Smooth muscle cell (in vitro differentiated cells): Measurements from ENCODE around the gene DUSP28. TPM values are rescaled to one million over a fixed set of nuclear protein-coding genes. Genes with fewer than 3 reads are reported as not detected.

Source experiments
- DNase-seq: peaks from one replicate; lab custom pipeline; 2025; ENCODE audit not compliant: unreplicated experiment; lab: John Stamatoyannopoulos, UW
- H2AFZ ChIP-seq: fragments of 200-600 bp; sonication (generic); 2 replicates; pipeline ENCODE4 v1.6.0; 2016; ENCODE audit warnings: antibody characterized with exemption, low read depth, mild to moderate bottlenecking
- H3F3A ChIP-seq: fragments of 200-600 bp; sonication (generic); 2 replicates; pipeline ENCODE4 v1.6.0; 2017; ENCODE audit warnings: antibody characterized with exemption, low read depth
- H3K27ac ChIP-seq: fragments of 200-600 bp; sonication (generic); 2 replicates; pipeline ENCODE4 v1.5.1; 2016; ENCODE audit warnings: low read depth, mild to moderate bottlenecking
- H3K27me3 ChIP-seq: fragments of 200-600 bp; sonication (generic); 2 replicates; pipeline ENCODE4 v1.6.1; 2016; ENCODE audit warnings: low read depth, mild to moderate bottlenecking
- H3K36me3 ChIP-seq: fragments of 200-600 bp; sonication (generic); 2 replicates; pipeline ENCODE4 v1.5.1; 2016; ENCODE audit warnings: low read depth
- H3K4me1 ChIP-seq: fragments of 200-600 bp; sonication (generic); 2 replicates; pipeline ENCODE4 v1.5.1; 2016; ENCODE audit warnings: low read depth
- H3K4me2 ChIP-seq: fragments of 200-600 bp; sonication (generic); 2 replicates; pipeline ENCODE4 v1.6.0; 2016; ENCODE audit warnings: mild to moderate bottlenecking
- H3K4me3 ChIP-seq: fragments of 200-600 bp; sonication (generic); 2 replicates; pipeline ENCODE4 v1.5.1; 2016; ENCODE audit warnings: mild to moderate bottlenecking
- H3K79me2 ChIP-seq: fragments of 200-600 bp; sonication (generic); 2 replicates; pipeline ENCODE4 v1.6.0; 2016; ENCODE audit warnings: low read depth, mild to moderate bottlenecking
- H3K9ac ChIP-seq: fragments of 200-600 bp; sonication (generic); 2 replicates; pipeline ENCODE4 v1.6.0; 2016; ENCODE audit warnings: low read depth
- H3K9me3 ChIP-seq: fragments of 200-600 bp; sonication (generic); replicated peaks from 2 replicates; pipeline ENCODE4 v1.5.1; 2016; ENCODE audit warnings: low read depth
- H4K20me1 ChIP-seq: fragments of 200-600 bp; sonication (generic); 2 replicates; pipeline ENCODE4 v1.6.0; 2016; ENCODE audit warnings: low read depth
- WGBS: methylation state at CpG from one replicate; pipeline ENCODE4 v1.1.7; 2016; ENCODE audit warnings: low lambda C conversion rate; 5-methylcytosine and 5-hydroxymethylcytosine counted together
- polyA plus RNA-seq: library from polyadenylated mRNA; unstranded; fragments of >200 nt; fragmentation: Nextera tagmentation; extraction: Ambion mirVana; gene quantifications from 2 replicates; pipeline ENCODE4 v1.2.1, GENCODE V29; 2016
- total RNA-seq: library from RNA; depleted of rRNA; stranded (reverse); fragments of >200 nt; gene quantifications from 2 replicates; pipeline ENCODE4 v1.2.3, GENCODE V29; 2014
- TF ChIP-seq, protein P1 (sequence below): fragments of 200-600 bp; sonication (generic); IDR thresholded peaks from 2 replicates; pipeline ENCODE4 v1.5.1; 2017; ENCODE audit warnings: borderline replicate concordance, mild to moderate bottlenecking, antibody characterized with exemption; ENCODE audit not compliant: insufficient read depth, poor library complexity, severe bottlenecking

The DUSP28 gene
- total and polyA plus RNA-seq, 2 experiments from 2014 or later = 2.2 to 6.4 TPM

DNA sequence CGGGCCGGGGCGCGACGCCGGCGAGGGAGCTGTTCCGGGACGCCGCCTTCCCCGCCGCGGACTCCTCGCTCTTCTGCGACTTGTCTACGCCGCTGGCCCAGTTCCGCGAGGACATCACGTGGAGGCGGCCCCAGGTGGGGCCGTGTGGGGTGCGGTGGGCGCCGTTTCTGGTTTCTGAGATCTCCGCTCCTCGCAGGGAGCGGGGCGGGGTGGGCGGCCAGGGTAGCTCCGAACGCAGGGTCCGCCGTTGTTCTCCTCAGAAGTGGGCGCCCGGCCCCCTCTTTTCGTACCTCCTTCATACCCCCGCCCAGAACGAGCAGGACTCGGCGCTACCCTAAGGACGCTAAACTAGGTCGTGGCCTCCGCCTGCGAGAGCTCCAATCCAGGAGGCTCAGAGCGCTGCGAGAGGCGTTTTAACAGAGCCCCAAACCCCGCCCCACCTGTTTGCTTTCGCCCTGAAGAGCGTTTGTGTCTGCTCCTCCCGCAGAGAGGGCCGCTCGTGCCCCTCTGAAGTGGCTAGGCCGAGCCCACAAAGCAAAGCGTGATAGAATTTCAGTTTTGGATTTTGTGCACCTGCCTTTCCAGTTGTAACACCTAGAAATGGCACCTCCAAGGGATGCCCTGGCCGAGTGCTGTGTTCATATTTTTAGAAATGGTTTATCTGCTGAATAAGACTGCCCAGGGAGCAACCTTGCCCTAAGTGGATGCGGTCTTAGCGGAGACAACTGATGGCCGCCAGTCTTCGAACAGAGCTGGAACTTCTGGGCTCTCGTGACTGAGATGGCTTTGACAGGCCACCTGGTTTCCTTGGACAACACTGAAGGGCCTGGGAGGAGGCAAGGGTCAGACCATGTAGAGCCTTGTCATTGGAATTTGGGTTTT is 27.0 kb downstream of the DUSP28 start:
- no peak for DNase-seq
- H3K79me2 ChIP-seq = peaks cover 68% of the 10 kb centered on the region
- 5% methylated on average over 45 of the region's 62 CpGs for whole genome bisulfite sequencing

GRCh38 chr2:240588006-240588655 is 28.0 kb downstream of the DUSP28 start:
- Histone ChIP-seq H3K36me3 (no peaks in the 10 kb centered on the region), H3K9ac (no peak overlapping the region), H3K27me3 (no peaks in the 10 kb centered on the region), H4K20me1 (peaks cover 48% of the 10 kb centered on the region), H3K4me1 (peaks cover 23% of the 10 kb centered on the region), H3K4me2 (peak overlapping the region; percentile 97), H2AFZ (no peak overlapping the region), H3K79me2 (peaks cover 59% of the 10 kb centered on the region), H3K27ac (no peak overlapping the region), H3K9me3 (no peaks in the 10 kb centered on the region), H3K4me3 (peak overlapping the region; percentile 92), H3F3A (no peaks in the 10 kb centered on the region)
- DNase-seq = no peak
- TF ChIP-seq, protein P1, sequence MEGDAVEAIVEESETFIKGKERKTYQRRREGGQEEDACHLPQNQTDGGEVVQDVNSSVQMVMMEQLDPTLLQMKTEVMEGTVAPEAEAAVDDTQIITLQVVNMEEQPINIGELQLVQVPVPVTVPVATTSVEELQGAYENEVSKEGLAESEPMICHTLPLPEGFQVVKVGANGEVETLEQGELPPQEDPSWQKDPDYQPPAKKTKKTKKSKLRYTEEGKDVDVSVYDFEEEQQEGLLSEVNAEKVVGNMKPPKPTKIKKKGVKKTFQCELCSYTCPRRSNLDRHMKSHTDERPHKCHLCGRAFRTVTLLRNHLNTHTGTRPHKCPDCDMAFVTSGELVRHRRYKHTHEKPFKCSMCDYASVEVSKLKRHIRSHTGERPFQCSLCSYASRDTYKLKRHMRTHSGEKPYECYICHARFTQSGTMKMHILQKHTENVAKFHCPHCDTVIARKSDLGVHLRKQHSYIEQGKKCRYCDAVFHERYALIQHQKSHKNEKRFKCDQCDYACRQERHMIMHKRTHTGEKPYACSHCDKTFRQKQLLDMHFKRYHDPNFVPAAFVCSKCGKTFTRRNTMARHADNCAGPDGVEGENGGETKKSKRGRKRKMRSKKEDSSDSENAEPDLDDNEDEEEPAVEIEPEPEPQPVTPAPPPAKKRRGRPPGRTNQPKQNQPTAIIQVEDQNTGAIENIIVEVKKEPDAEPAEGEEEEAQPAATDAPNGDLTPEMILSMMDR = no peak
- WGBS = 91% methylated on average over 10 of the region's 10 CpGs

More for the DNA sequence above, 27.0 kb downstream of the DUSP28 start:
- TF ChIP-seq, protein P1 = no peak
- Histone ChIP-seq H2AFZ (peak overlapping the region; percentile 96), H3K27ac (no peak overlapping the region), H3K4me1 (peaks cover 23% of the 10 kb centered on the region), H3K9ac (peak overlapping the region; percentile 51), H3K4me3 (peak overlapping the region; percentile 92), H4K20me1 (peaks cover 51% of the 10 kb centered on the region), H3K9me3 (no peaks in the 10 kb centered on the region), H3K36me3 (no peaks in the 10 kb centered on the region), H3K27me3 (no peaks in the 10 kb centered on the region), H3F3A (no peaks in the 10 kb centered on the region), H3K4me2 (peak overlapping the region; percentile 97)

DNA sequence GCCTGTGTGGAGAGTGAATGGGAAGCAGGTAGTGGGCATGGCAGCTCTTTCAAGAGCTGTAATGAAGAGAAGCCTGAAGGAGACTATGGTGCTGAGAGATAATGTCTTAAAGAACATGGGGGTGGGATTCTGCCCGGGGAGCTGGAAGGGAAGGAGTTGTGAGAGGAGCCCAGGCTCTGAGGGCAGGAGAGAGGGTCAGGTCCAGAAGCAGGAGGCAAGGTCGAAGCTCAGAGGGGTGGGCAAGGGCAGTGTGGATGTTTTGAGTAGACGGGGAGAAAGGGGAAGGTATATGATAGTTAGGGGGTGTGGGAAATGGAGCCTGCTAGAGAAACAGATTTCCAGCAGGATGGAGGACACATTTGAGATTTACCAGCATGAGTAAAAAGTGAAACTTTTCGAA is 28.5 kb downstream of the DUSP28 start:
- H3F3A ChIP-seq = no peaks in the 10 kb centered on the region
- H3K27ac ChIP-seq = no peak overlapping the region
- H3K27me3 ChIP-seq = no peaks in the 10 kb centered on the region
- no peaks in the 10 kb centered on the region for H3K9me3 ChIP-seq
- no peak overlapping the region for H3K9ac ChIP-seq
- H3K4me1 ChIP-seq = peaks cover 23% of the 10 kb centered on the region
- no peaks in the 10 kb centered on the region for H3K36me3 ChIP-seq
- peaks cover 48% of the 10 kb centered on the region for H4K20me1 ChIP-seq
- WGBS = 83% methylated on average over 4 of the region's 4 CpGs
- peaks cover 56% of the 10 kb centered on the region for H3K79me2 ChIP-seq
- no peak overlapping the region for H2AFZ ChIP-seq
- TF ChIP-seq, protein P1 = no peak
- H3K4me2 ChIP-seq = no peak overlapping the region
- no peak for DNase-seq
- H3K4me3 ChIP-seq = no peak overlapping the region
